Fibroblast of skin of back (primary cell): ENCODE data around the gene CDH4.

Source experiments
- DNase-seq: peaks from one replicate; pipeline ENCODE4 v3.0.0-alpha.2; 2013

CDH4 gene

DNA sequence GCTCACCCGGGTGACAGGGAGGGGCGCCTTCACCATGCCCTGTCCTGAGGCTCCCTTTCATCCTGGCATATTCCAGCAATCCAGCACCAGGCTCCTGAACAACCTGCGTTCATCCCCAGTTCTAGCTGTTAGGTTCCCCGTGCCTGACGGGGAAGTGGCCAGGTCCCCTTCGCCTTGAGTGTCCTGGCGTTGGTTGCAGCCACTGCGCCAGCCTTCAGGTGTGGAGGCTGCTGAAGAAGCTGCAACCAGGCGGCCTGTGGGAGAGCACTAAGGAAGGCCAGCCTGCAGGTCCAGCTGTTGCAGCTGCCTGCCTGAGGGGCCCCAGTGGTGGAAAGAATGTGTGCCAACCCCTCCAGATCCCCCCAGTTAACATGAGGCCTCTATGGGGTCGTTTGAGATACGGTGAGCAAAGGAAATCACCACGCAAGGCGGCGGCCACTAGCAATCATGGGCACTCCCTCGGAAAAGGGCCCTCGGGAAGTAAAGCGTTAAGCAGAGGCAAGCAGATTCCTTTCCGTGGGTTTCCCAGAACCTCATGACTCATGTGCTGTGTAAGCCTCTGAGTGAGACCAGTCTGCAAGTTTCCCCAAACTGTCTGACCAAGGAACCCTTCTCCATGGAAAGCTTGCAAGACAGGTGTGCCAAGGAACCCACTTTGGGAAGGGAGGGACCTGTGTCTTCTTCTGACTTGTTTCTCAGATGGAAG lies 492.8 kb downstream of the CDH4 start:
- DNase-seq, result peak; percentile 38

DNA sequence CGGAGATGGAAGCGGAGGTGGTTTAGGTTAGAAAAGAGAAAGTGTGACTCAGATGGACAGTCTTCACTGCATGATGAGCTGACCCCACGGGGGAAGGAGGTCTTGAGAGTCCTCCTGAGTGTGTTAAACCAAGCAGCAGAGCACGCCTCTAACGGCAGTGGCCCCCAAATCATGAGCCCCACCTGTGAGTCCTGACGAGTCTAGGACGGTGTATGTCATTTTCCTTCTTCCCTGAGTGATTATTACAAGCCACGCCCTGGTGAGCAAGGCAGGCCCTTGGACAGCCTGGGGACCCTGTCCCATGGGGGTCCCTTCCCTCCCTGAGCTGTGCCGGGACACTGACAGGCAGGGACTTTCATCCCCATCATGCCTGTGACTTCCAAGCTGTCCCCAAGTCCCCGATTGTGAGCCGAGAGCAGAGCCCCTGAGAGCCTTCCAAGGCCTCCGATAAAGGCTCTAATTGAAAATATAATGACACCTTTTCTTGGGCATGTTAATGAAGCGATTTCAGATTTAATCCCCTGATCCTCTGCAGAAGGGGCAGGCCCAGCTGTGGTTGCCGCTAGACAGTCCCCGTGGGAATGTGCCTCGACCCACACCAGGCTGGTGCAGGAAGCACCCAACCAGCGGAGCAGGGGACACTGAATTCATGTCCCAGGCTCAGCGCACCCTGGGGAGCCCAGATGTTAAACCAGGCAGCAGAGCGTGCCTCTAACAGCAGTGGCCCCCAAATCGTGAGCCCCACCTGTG lies 493.5 kb downstream of the CDH4 start:
- DNase-seq, result no peak

DNA sequence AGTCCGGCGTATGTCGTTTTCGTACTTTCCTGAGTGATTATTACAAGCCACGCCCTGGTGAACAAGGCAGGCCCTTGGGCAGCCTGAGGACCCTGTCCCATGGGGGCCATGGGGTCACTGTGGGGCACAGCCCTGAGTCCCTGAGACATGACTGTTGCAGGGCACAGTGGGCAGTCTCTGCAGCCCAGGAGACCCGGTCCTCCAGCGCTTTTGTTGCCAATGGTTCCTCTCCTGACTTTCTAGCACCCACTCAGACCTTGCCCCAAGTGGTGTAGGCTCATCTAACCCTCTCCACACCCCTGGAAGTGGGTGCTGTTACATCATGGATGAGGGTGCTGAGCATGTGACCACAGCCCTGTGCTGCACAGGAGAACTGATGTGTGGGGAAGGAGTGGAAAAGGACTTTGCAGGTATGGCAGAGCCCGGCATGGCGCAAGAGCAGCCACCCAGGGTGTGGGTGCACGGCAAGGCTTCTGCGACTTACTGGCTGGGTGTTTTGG lies 494.1 kb downstream of the CDH4 start:
- no peak for DNase-seq

DNA sequence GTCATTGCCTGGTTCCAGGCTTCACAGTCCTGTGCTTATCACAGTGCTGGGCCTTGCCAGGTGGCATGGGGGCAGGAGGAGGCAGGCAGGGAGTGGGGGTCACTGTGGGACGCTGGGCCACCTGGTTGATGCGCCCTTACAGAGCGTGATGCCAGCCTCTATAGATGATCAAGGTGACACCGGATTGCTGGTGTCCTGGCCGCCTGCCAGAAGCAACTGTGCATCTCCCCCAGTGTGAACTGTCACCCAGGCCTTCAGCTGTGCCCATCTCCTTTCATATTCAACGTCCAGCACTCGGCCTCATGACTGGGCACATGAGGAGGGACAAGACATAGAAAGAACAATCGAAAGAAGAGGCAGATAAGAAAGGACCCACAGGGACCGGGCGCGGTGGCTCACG lies 494.7 kb downstream of the CDH4 start:
- DNase-seq, result no peak

DNA sequence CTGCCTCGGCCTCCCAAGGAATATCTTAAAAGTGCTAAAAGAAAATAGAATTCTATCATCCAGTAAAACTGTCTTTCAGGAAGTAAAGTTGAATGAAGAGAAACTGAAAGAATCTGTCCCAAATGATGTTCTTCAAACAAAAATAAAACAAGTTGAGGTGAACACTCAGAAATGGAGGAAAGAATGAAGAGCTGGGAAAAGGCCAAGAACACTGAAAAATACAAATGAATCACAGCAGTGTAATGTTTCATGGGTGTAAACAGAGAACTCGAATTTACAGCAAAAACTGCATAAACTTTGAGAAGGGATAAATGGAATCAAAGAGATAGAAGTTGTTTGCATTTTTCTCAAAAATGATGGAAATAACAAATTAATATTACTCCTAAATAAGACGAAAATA lies 496.3 kb downstream of the CDH4 start:
- DNase-seq, result peak; percentile 9

DNA sequence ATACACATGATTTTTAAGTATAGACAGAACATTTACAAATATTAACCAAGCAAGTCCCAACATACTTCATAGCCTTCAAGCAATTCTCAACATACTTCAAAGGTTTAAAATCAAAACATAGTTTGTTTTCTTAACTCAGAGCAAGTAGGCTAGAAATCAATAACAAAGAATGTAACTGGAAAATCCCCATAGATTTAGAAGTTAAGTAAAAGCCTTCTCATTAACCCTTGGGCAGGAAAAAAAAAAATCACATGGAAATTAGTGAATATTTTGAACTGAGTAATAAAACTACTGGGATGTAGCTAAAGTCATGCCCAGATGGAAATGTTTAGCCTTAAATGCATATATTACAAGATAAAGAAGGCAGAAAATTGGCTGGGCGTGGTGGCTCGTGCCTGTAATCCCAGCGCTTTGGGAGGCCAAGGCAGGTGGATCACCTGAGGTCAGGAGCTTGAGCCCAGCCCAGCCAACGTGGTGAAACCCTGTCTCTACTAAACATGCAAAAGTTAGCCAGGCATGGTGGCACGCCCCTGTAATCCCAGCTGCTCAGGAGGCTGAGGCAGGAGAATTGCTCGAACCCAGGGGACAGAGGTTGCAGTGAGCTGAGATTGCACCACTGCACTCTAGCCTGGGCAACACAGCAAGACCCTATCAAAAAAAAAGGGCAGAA lies 497.5 kb downstream of the CDH4 start:
- DNase-seq, result no peak

DNA sequence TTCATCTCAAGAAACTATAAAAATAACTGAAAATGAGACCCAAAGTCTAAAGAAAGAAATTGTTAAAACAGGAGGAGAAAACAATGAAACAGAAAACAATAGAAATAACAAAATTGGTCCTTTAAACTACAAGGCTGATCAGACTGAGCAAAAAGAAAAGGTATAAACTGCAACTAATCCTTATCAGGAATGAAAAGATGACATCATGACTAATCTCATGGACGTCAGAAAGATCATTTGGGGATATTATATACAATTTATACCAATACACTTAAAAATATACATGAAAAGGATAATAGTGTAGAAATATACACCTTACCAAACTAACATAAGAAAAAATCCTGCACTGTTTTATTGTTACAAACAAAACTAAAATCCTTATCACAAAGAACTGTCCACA lies 498.0 kb downstream of the CDH4 start:
- DNase-seq, result no peak

DNA sequence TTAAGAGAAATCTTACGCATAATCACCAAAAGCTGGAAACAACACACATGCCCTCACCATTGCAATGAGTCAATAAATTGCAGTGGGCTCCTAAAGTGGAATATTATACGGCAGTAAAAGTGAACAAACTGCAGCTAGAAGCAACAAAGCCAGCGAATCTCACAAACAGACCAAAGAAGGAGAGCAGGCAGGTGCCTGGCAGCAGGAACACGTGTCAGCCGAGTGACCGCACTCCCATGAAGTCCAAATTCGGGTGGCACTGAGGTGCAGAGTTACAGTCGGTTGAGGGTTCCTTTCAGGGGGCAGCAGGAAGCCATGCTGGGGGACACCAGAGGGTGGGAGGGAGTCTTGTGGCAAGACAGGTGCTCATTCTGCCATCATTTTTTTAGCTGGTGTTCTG lies 500.5 kb downstream of the CDH4 start:
- no peak for DNase-seq

DNA sequence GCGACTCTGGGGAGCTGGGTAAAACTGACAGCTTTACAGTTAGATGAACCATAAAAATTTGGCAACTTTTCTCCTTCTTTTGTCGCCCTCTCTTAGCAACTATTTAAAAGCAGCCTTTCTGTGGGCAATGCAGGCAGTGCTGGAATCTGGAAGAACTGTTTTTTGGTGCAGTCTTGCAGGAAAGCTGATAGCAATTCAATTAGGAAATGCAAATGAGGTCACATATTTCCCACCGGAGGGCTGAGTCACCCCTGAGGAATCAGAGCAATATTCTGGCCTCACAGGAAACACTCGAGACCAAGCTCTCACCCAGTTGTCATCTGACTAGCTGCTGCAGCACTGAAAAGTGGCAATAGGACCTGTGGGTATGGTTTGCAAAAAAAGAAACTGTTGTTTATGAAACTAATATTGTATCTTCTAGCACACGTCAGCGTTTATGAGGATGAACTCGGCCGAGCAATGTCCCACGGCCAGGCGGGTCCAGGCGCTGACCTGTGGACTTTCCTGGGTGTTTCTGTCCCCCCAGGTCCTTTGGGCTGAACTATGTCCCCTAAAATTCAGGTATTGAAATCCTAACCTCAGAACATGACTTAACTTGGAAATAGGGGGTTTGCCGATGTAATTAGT lies 501.4 kb downstream of the CDH4 start:
- DNase-seq, result peak; percentile 75

DNA sequence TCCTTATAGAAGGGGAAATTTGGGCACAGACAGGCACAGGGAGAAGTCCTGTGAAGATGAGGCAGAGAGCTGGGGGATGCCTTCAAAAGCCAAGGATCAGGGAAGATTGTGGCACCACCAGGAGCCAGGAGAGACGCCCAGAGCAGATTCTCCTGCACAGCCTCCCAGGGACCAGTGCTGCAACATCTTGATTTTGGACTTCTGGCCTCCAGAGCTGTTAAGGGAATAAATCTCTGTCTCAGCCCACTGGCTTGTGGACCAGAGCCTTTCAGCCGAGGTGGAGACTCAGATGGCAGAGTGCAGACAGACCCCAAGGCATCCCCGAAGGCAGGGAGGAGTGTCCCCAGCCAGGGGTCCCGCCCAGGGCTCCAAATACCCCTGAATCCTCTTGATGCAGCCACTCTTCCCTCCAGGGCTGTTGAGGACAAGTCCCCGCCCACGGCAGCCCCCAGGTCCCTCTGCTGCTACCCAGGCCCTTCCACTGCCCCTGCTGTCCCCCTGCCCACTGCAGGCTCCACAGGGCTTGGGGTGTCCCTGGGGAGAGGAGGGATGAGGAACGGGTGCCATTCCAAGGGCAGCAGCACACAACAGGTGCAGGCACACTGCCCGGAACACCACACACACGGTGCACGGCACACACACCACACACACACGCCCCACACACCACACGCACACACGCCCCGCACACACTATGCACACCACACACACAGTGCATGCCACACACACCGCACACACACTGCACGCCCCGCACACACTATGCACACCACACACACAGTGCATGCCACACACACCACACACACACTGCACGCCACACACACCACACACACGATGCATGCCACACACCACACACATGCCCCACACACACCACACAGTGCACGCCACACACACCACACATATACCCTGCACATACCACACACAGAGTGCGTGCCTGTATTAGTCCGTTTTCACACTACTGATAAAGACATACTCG lies 502.2 kb downstream of the CDH4 start:
- DNase-seq, result no peak

DNA sequence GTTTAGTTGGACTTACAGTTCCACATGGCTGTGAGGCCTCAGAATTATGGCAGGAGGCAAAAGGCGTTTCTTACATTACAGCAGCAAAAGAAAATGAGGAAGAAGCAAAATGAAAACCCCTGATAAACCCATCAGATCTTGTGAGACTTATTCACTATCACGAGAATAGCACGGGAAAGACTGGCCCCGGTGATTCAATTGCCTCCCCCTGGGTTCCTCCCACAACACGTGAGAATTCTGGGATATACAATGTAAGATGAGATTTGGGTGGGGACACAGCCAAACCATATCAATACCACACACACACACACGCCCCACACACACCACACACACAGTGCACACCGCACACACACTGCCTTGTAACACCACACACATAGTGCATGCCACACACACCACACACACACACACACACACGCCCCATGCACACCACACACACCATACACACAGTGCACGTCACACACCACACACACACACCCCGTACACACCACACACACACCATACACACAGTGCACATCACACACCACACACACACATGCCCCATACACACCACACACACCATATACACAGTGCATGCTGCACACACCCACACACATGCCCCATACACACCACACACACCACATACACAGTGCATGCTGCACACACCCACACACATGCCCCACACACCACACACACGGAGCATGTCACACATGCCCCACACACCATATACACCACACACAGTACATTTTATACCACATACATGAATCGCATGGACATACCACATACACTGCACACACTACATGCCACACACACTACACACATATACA lies 503.1 kb downstream of the CDH4 start:
- no peak for DNase-seq

DNA sequence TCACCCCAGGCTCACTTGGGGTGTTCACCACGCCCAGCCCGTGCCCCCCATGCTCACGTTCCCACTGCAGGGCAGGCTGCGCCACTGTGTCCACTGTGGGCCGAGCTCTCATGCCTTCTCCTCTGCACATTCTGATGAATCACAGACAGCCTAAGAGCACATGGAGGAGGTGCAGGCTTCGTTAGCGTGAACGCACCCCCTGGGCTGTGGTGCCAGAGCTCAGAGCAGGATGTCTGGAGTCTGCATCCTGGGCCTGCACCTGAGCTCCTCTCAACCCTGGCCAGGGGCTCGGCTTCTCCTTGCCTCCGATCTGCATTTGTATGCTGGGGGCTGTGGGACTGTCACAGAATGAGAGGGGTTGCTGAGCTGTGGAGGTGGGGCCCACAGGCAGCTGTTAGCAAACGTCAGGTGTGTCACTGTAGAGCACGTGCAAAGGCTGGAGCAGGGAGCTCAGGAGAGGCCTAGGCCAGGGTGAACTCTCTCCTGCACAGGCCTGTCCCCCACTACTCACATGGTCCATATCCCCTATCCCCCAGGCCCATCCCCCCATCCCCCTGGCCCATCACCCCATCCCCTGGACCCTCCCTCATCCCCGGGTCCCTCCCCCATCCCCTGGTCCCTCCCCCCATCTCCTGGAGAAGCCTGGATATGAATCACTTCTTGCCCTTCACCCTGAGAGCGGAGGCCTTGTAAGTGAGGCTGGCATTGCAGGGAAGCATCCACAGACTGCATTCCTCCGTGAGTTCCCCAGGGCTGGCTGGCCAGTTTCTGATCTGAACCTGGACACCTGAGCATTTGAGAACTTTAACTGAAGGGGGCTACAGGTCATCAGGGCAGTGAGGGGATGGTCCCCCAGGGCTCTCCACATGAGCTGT lies 504.1 kb downstream of the CDH4 start:
- DNase-seq, result no peak

DNA sequence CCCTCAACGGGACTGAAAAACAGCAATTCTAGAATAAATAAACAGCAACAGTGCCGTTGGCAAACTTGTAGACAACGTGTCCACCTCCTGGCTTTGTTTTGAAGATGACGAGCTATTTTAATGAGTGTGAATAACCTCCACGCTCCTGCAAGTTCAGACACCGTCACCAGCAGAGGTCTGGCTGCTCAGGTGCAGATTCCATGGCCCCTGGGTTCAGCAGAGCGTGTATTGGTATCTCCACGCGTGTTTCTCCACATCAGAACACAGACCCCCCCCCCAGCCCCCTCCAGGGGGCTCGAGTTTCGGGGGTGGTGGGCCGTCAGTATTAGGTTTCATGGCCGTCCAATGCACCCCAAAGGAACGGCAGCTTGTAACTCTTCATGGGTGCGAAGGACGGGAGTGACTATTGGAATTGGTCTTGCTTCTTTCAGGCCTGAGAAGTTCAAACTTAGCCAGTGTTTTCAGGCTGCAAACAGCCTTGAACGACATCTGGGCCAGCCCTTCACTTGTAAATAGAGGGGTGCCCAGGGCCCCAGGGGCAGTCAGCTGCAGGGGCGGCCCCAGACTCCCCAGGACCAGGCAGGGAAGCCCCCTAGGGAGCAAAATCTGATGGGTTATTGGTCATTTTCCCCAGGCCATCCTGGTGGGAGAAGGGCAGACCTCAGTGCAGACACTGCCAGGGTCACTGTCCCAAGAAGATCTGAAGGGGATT lies 505.1 kb downstream of the CDH4 start:
- DNase-seq, result no peak

DNA sequence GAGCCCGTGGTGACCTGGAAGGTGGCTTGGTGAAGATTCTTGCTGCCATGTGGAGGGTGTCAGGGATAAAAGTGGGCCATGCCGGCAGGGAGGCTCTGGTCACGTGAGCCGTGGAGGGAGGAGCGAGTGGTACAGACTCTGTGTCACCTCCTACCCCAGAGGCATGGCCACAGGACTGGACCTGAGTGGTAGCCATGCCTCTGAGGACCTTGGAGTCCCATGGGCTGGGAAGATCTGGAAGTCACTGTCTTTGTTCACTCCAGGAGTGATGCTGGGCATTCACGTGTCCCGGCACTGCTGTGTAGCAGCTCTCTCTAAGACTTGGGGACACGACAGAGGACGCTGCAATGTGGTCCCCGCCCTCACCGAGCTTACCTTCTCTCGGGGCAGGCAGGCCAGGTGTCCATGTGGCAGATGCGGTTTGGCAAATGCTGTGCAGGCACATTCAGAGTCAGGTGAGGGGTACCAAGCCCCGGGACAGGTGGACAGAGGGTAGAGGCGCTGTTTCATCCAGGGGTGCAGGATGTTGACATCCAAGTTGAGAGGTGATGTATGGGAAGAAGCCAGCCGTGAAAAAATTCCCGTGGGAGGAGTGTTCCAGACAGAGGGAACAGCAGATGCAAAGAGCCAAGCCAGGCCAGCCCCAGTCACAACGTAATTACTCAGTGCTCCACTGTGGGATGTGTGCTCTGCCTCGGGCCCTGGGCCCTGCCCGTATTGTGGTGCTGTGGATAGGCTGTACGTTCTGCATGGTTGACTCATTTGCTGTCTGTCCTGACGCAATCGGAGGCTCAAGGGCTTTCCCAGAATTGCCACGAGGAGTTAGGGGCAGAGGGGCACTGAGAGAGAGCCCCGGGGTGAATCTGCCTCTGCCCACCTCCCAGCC lies 505.9 kb downstream of the CDH4 start:
- no peak for DNase-seq

DNA sequence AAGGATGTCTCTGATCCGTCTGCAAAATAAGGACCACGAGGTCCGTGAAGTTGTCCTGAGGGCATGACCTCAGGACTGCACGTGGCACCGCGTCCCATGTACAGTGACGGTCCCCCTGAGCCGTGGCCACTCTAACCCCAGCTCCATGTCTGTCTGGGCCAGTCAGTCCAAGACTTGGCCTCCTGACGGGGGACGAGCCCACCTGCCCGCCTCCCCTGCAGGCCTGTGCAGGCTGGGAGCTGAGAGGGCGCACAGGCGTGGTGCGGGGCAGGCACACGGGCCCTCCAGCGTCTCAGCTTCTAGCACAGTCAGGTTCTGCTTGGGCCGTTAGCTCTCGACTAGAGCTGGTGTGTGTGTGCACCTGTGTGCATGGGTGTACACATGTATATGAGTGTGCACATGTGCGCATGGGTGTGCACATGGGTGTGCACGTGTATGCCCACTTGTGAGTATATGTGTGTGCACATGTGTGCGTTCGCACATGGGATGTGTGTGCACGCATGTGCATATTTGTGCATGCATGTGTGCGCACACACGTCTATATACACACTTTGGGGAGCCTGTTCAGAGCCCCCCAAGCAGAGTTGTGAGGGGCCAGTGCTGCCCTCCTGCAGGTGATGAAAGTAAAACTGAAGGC lies 506.6 kb downstream of the CDH4 start:
- DNase-seq, result no peak

DNA sequence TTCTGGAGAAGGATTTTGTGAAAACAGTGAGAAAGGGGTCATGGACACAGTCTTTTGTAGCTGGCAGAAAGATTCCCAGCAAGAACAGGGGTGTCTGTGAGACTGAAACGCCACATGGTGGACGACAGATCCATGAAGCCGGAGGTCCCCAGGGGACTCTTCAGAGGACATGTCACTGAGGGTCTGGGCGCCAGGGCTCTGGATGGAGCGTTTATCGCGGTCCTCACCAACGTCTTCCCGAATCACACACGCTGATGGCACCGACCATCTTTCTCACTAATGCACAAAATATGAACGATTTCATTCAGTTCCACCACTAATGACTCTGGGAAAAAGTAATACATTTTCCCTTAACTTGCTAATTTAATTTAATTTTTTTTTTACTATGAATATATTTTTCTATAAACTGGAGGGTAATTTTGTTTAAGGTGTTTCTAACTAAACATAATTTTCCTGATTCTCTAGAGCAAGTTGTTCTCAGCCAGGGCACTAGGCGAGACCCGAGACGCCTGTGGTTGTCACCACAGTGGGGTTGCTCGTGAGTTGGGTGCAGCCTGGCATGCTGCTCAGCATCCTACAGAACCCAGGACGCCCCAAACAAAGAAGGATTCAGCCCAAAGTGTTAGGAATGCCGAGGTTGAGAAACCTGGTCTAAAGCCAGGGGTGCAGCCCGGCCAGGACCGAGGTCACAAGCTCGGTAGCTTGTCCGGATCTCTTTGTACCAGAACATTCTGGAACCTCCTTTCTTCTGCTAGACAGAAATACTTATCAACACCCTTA lies 507.4 kb downstream of the CDH4 start:
- DNase-seq, result no peak

DNA sequence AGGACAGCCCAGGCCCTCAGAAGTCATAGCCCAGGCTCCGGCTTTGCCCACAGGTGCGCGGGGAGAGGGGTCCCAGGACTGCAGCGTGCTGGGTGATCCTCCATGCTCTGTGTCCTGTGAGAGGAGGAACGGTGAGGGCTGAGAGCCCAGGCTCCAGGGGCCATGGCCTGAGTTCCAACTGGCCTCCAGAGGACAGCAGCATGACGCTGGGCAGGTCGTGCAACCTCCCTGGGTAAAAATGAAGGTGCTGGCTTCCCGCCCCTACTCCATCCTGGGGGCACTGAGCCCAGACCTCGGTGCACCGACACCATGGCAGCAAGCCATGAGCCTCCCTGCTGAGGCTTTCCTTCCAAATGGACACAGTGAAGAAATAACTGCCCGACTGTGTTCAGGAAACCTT lies 508.3 kb downstream of the CDH4 start:
- no peak for DNase-seq
